LHCN-M2 (cell line): Measurements from ENCODE around the gene SPHK2. TPM values are rescaled to one million over a fixed set of nuclear protein-coding genes. Genes with fewer than 3 reads are reported as not detected.
"Not testable (repeated sequence)": the region's sequence is repeated elsewhere in the genome, so short reads cannot be mapped to it uniquely, and the experiment has no call there.

ENCODE experiments used
- DNase-seq: peaks from one replicate; pipeline ENCODE4 v3.0.0-alpha.2; 2012; ENCODE audit warnings: low read depth
- total RNA-seq: library from RNA; depleted of rRNA; stranded (reverse); fragments of >200 nt; gene quantifications from 2 replicates; pipeline ENCODE4 v1.2.3, GENCODE V29; 2014

The SPHK2 gene
- total RNA-seq, 1 experiment from 2014 or later, result 13.3 TPM

- peak; percentile 98 for DNase-seq
These were observed 18.2 kb downstream of the SPHK2 start for GRCh38 chr19:48637449-48637947.

- peak; percentile 88 for DNase-seq
These were observed 18.9 kb downstream of the SPHK2 start for GRCh38 chr19:48637948-48638830.

GRCh38 chr19:48638831-48639381 is 19.6 kb downstream of the SPHK2 start:
- DNase-seq, result no peak

- DNase-seq, result no peak
These were observed 20.4 kb downstream of the SPHK2 start for GRCh38 chr19:48639483-48640375.

- no peak for DNase-seq
These were observed 22.5 kb downstream of the SPHK2 start for GRCh38 chr19:48641850-48642249.

- DNase-seq, result no peak
These were observed 23.6 kb downstream of the SPHK2 start for GRCh38 chr19:48642862-48643261.

GRCh38 chr19:48644355-48644754 is 25.0 kb downstream of the SPHK2 start:
- no peak for DNase-seq

- DNase-seq, result peak; percentile 57
These were observed 25.7 kb downstream of the SPHK2 start for GRCh38 chr19:48644839-48645619.

GRCh38 chr19:48645620-48646000 is 26.3 kb downstream of the SPHK2 start:
- no peak for DNase-seq

GRCh38 chr19:48646001-48646721 is 26.9 kb downstream of the SPHK2 start, which contains the start of gene CA11:
Gene CA11 (minus strand): TSS chr19:48646187. CDS start chr19:48645632, 555 bp downstream.
- DNase-seq, result peak; percentile 78

- DNase-seq, result no peak
These were observed 27.5 kb downstream of the SPHK2 start for GRCh38 chr19:48646722-48647216.

GRCh38 chr19:48648134-48648533 is 28.8 kb downstream of the SPHK2 start:
- no peak for DNase-seq

GRCh38 chr19:48650974-48651682 is 31.8 kb downstream of the SPHK2 start:
- no peak for DNase-seq

GRCh38 chr19:48651683-48652048 is 32.4 kb downstream of the SPHK2 start:
- DNase-seq, result no peak

- DNase-seq, result no peak
These were observed 35.2 kb downstream of the SPHK2 start for GRCh38 chr19:48654299-48655059.

GRCh38 chr19:48656840-48657474 is 37.7 kb downstream of the SPHK2 start:
- DNase-seq, result peak; percentile 100

- not testable (repeated sequence) for DNase-seq
These were observed 38.5 kb downstream of the SPHK2 start for GRCh38 chr19:48657828-48658227.

- DNase-seq, result no peak
These were observed 39.2 kb downstream of the SPHK2 start for GRCh38 chr19:48658483-48658882.
